Activated naive CD4-positive, alpha-beta T cell (primary cell): ENCODE data around the gene KDM7A.
"Not testable (repeated sequence)": the region's sequence is repeated elsewhere in the genome, so short reads cannot be mapped to it uniquely, and the experiment has no call there.

Experiments
- DNase-seq, 4 experiments: peaks; one replicate each; lab custom pipeline; 2025; lab: John Stamatoyannopoulos, UW

Gene KDM7A

GRCh38 chr7:140176811-140177702 is at the start of gene KDM7A:
KDM7A (minus strand) TSS chr7:140176983; CDS start chr7:140176937, 46 bp downstream.
- DNase-seq = peak; percentile 73 to 88 (median 80)

- DNase-seq = no peak
Observed at GRCh38 chr7:140225562-140226249, 48.9 kb upstream of the KDM7A start.

GRCh38 chr7:140223515-140224221 is 46.9 kb upstream of the KDM7A start:
- DNase-seq = peak in 1 of 4 experiments; percentile 7

GRCh38 chr7:140222814-140223213 is 46.0 kb upstream of the KDM7A start:
- DNase-seq = no peak

- DNase-seq = no peak
Observed at GRCh38 chr7:140219672-140220524, 43.1 kb upstream of the KDM7A start.

GRCh38 chr7:140218656-140219055 is 41.9 kb upstream of the KDM7A start:
- no peak for DNase-seq

- no peak for DNase-seq
Observed at GRCh38 chr7:140217750-140218501, 41.1 kb upstream of the KDM7A start.

GRCh38 chr7:140215281-140215680 is 38.5 kb upstream of the KDM7A start:
- DNase-seq = no peak

GRCh38 chr7:140214075-140214684 is 37.4 kb upstream of the KDM7A start:
- DNase-seq = no peak

GRCh38 chr7:140213684-140214074 is 36.9 kb upstream of the KDM7A start:
- no peak for DNase-seq

GRCh38 chr7:140212100-140212881 is 35.5 kb upstream of the KDM7A start:
- DNase-seq = no peak

- DNase-seq = no peak
Observed at GRCh38 chr7:140211698-140212097, 34.9 kb upstream of the KDM7A start.

GRCh38 chr7:140209866-140210609 is 33.3 kb upstream of the KDM7A start:
- peak in 2 of 4 experiments; percentile 15 to 24 for DNase-seq

- no peak for DNase-seq
Observed at GRCh38 chr7:140206616-140207389, 30.0 kb upstream of the KDM7A start.

GRCh38 chr7:140205600-140205999 is 28.8 kb upstream of the KDM7A start:
- no peak for DNase-seq

- DNase-seq = no peak
Observed at GRCh38 chr7:140203556-140203955, 26.8 kb upstream of the KDM7A start.

GRCh38 chr7:140202942-140203341 is 26.2 kb upstream of the KDM7A start:
- not testable (repeated sequence) for DNase-seq

- no peak for DNase-seq
Observed at GRCh38 chr7:140201393-140201792, 24.6 kb upstream of the KDM7A start.
